Activated naive CD4-positive, alpha-beta T cell treated with anti-CD3 and anti-CD28 coated beads, Interleukin-2, amount 50 U/mL, for 72 hours (primary cell): Measurements from ENCODE around the gene AFAP1L1. TPM values are rescaled to one million over a fixed set of nuclear protein-coding genes. Genes with fewer than 3 reads are reported as not detected.

Experiments
- ATAC-seq, 2 donors: fragments of 150-1000 bp; cut with Tn5 transposase; 2 replicates each; pipeline ENCODE4 v1.10.0; 2021; ENCODE audit warnings: mild to moderate bottlenecking in 2 of 2, moderate library complexity in 2 of 2
- DNase-seq, 2 donors: peaks; one replicate each; pipeline ENCODE4 v3.0.0; 2021 to 2022; ENCODE audit warnings: low spot score in 2 of 2
- H3K27ac Mint-ChIP-seq, 2 donors: one replicate each; pipeline ENCODE4 v1.8.0; 2022; ENCODE audit warnings: mild to moderate bottlenecking in 2 of 2, mixed read lengths in 2 of 2
- H3K36me3 Mint-ChIP-seq, 2 donors: one replicate each; pipeline ENCODE4 v1.8.0; 2022; ENCODE audit warnings: mixed read lengths in 2 of 2
- H3K9me3 Mint-ChIP-seq, 2 donors: one replicate each; pipeline ENCODE4 v1.8.0; 2022; ENCODE audit warnings: mixed read lengths in 2 of 2
- total RNA-seq, 2 donors: library from RNA; stranded (reverse); gene quantifications; one replicate each; pipeline ENCODE4 v1.2.3, GENCODE V29; 2022

AFAP1L1 gene
- total RNA-seq, 2 donors from 2014 or later = 0.07 to 0.99 TPM

DNA sequence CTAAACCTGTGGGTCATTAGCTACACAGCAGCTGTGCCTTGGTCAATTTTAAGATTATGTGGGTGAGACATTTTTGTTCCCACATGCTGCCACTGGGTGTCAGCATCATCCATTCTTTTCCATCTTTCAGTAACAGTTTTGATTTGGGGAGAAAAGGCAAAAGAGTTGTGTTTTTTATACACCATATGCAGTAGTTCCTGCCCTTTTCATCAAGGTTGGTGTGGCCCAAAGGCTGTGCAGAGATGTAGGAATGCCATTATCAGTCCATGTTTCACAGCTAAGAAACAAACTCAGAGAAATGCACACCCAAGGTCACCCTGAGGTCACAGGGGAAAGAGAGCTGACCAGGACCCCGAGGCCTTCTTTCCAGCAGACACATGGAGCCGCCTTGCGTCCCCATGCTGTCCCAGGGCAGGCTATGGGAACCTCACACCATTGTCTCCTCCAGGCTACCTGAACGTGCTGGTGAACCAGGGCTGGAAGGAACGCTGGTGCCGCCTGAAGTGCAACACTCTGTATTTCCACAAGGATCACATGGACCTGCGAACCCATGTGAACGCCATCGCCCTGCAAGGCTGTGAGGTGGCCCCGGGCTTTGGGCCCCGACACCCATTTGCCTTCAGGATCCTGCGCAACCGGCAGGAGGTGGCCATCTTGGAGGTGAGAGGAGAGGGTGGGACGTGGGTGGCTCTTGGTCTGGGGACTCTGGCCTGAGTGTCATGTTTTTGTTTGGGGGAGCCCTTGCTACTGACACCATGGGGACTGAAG is 45.8 kb downstream of the AFAP1L1 start:
- no peak overlapping the region for H3K27ac Mint-ChIP-seq
- no peak for DNase-seq

DNA sequence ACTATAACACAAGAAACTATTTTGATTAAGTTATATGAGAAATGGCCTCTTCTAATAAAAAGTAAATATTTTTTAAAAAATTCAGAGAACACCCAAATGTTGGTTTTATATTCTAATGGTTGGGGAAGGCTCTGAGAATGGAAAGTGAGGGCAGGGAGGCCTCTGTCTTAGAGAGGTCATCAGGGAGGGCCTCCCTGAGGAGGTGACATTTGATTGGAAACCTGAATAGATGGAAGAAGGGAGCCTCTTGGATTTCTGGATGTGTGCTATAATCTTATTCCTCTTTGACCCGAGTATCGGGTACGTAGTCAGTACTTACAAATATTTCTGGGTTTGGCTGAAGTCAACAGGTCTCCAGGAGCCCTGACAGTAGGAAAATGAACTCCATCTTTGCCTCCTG is 47.5 kb downstream of the AFAP1L1 start:
- DNase-seq = no peak
- no peak for ATAC-seq
- Mint-ChIP-seq H3K9me3 (no peaks in the 10 kb centered on the region), H3K36me3 (no peaks in the 10 kb centered on the region), H3K27ac (peak overlapping the region in 1 of 2 donors; percentile 15)

More for the DNA sequence above, 45.8 kb downstream of the AFAP1L1 start:
- ATAC-seq = peak; percentile 48 to 61
- H3K9me3 Mint-ChIP-seq = no peaks in the 10 kb centered on the region
- no peaks in the 10 kb centered on the region for H3K36me3 Mint-ChIP-seq

GRCh38 chr5:149320791-149321330 is 49.2 kb downstream of the AFAP1L1 start:
- Mint-ChIP-seq H3K27ac (no peak overlapping the region), H3K36me3 (peaks cover 0 to 3% of the 10 kb centered on the region in 2 donors), H3K9me3 (no peaks in the 10 kb centered on the region)
- ATAC-seq (no peak), DNase-seq (no peak)

DNA sequence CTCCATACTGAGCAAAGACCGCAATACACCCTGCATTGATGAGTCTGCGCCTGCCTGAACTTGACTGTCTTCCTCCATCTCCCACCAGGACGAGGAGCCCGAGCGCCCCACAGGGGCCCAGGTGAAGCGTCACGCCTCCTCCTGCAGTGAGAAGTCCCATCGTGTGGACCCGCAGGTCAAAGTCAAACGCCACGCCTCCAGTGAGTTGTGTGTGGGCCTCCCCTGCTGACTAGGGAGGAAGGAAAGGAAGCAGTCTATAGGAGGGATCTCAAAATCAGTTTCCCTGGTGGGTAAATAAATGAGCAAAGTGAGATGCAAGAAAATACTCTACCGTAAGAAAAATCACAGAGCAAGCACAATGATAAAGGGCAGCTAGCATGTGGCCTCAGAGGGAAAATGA is 50.9 kb downstream of the AFAP1L1 start:
- peaks cover 0 to 5% of the 10 kb centered on the region in 2 donors for H3K36me3 Mint-ChIP-seq
- ATAC-seq (no peak), DNase-seq (no peak)
- H3K27ac Mint-ChIP-seq = peak overlapping the region in 1 of 2 donors; percentile 56
- peaks cover 0 to 2% of the 10 kb centered on the region in 2 donors for H3K9me3 Mint-ChIP-seq

- DNase-seq (no peak), ATAC-seq (no peak)
- peaks cover 0 to 2% of the 10 kb centered on the region in 2 donors for H3K9me3 Mint-ChIP-seq
- H3K27ac Mint-ChIP-seq = peak overlapping the region in 1 of 2 donors; percentile 61
- H3K36me3 Mint-ChIP-seq = peaks cover 0 to 5% of the 10 kb centered on the region in 2 donors
These were observed 51.6 kb downstream of the AFAP1L1 start for GRCh38 chr5:149323210-149323609.

GRCh38 chr5:149323621-149324205 is 52.1 kb downstream of the AFAP1L1 start:
- Mint-ChIP-seq H3K27ac (peak overlapping the region in 1 of 2 donors; percentile 61), H3K36me3 (peaks cover 0 to 5% of the 10 kb centered on the region in 2 donors), H3K9me3 (peaks cover 0 to 2% of the 10 kb centered on the region in 2 donors)
- ATAC-seq = no peak
- no peak for DNase-seq

GRCh38 chr5:149324641-149325040 is 53.0 kb downstream of the AFAP1L1 start:
- Mint-ChIP-seq H3K9me3 (peaks cover 0 to 2% of the 10 kb centered on the region in 2 donors), H3K27ac (peak overlapping the region in 1 of 2 donors; percentile 19), H3K36me3 (peaks cover 0 to 5% of the 10 kb centered on the region in 2 donors)
- no peak for DNase-seq
- no peak for ATAC-seq

DNA sequence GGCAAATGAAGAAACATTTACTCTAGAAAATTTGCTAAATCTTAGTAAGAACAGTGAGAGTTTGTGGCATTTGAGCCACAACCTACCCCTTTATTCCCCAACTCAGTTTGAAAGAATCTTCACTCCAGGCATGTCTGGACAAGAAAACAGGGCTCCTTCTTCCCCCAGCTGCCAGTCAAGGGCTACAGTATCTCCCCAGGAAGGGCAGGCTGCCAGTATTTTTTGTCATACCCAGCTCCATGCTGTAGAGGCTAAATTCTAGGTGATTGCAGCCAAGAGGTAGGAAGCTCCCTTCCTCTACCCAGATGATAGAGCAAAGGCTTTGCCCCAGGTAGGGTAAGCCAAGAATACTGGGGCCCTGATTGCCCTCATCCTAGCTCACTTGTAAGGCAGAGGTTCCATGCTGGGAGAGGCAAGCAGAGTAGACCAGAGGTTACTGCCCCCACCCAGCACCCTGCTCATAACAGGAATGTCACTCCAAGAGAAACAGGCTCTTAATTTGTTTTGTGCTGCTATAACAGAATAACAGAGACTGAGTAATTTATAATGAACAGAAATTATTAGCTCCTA is 53.6 kb downstream of the AFAP1L1 start:
- ATAC-seq (no peak), DNase-seq (no peak)
- Mint-ChIP-seq H3K36me3 (peaks cover 0 to 5% of the 10 kb centered on the region in 2 donors), H3K9me3 (peaks cover 0 to 2% of the 10 kb centered on the region in 2 donors), H3K27ac (peak overlapping the region; percentile 19 to 27)

DNA sequence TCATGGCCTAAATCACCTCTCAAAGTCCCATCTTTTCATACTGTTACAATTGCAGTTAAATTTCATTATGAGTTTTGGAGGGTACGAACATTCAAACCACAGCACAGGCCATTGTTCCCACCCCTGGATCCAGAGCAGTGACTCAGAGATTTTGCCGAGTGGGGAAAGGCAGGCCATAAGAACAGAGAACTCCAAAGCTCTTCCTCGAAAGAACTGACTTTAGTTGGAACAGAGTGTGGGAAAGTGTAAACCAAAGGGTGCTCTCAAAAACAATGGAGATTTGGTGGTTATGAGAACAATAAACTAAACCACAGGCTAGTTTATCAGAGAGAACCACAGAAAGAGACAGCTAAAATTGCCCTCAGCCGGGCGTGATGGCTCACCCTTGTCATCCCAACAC is 54.2 kb downstream of the AFAP1L1 start:
- DNase-seq (no peak), ATAC-seq (no peak)
- H3K36me3 Mint-ChIP-seq = peaks cover 0 to 5% of the 10 kb centered on the region in 2 donors
- H3K9me3 Mint-ChIP-seq = peaks cover 0 to 2% of the 10 kb centered on the region in 2 donors
- no peak overlapping the region for H3K27ac Mint-ChIP-seq

DNA sequence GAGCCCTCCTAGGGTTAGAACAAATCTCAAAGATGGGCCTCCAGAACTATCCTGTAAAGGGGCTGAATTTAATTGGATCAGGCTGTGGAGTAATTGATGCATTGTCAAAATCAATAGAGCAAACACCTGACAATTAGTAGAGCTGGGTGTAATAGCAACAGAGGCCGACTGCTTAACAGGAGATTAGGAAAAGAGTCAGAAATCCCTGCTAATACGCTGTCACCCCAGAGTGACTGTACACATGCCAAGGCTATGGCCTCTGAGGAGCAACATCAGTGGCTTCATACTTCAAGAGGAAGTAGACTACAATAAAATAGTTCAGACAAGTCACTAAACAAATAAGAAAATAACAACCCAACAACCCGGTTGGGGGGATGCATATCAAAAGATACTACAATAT is 55.0 kb downstream of the AFAP1L1 start:
- ATAC-seq (no peak), DNase-seq (no peak)
- Mint-ChIP-seq H3K9me3 (peaks cover 0 to 2% of the 10 kb centered on the region in 2 donors), H3K36me3 (peaks cover 0 to 5% of the 10 kb centered on the region in 2 donors), H3K27ac (no peak overlapping the region)

GRCh38 chr5:149328177-149328576 is 56.5 kb downstream of the AFAP1L1 start:
- ATAC-seq = no peak
- no peak for DNase-seq
- Mint-ChIP-seq H3K27ac (no peak overlapping the region), H3K36me3 (peaks cover 0 to 5% of the 10 kb centered on the region in 2 donors), H3K9me3 (peaks cover 0 to 2% of the 10 kb centered on the region in 2 donors)

DNA sequence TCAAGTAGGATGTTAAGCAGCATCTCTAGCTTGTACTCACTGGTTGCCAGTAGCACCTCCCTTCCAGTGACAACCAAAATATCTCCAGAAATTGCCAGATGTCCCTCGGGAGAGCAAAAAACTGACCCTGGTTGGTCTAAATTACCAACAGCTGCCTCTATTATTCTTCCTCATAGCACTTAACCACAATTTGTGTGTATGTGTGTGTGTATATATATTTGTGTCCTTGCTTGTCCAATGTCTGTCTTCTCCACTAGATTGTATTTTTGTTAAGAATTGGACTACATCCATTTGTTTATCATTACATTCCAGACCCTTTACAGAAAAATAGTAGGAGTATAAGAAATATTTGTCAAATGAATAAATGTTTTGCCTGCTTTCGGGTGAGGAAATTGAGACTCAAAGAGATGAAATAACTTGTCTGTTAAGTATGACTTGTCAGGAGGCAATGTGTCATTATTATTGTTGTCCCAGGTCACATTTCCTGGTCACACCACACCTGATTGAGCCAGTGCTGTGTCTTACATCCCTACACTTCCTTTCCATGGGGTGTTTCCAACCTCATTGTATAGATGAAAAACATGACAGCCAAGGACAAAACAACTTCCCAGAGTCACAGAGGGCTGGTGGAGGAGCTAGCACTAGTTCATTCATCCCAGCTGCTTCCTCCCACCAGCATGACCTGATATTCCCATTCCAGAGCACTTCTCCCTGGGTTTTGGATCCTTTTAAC is 62.2 kb downstream of the AFAP1L1 start:
- ATAC-seq (no peak), DNase-seq (no peak)
- Mint-ChIP-seq H3K27ac (no peak overlapping the region), H3K9me3 (no peaks in the 10 kb centered on the region), H3K36me3 (no peaks in the 10 kb centered on the region)

- H3K27ac Mint-ChIP-seq = no peak overlapping the region
- ATAC-seq (no peak), DNase-seq (no peak)
- no peaks in the 10 kb centered on the region for H3K36me3 Mint-ChIP-seq
- H3K9me3 Mint-ChIP-seq = no peaks in the 10 kb centered on the region
These were observed 66.1 kb downstream of the AFAP1L1 start for GRCh38 chr5:149337736-149338135.

DNA sequence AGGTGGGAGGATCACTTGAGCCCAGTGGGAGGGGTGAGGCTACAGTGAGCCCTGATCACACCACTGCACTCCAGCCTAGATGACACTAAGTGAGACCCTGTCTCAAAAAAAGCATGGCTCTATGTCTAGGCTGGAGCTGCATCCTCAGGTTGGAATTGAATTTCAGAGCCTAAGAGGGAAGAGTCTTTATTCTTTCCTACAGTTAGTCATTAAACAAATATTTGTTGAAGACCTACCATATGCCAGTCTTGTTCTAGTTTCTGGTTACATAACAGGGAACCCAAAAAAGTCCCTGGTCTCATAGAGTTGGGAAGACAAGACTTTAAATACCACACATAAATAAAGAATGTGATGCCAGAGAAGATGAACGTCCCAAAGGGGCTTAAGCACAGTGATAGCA is 66.7 kb downstream of the AFAP1L1 start:
- no peaks in the 10 kb centered on the region for H3K36me3 Mint-ChIP-seq
- H3K27ac Mint-ChIP-seq = no peak overlapping the region
- DNase-seq (no peak), ATAC-seq (no peak)
- H3K9me3 Mint-ChIP-seq = no peaks in the 10 kb centered on the region

GRCh38 chr5:149340920-149341319 is 69.3 kb downstream of the AFAP1L1 start:
- no peak for ATAC-seq
- Mint-ChIP-seq H3K36me3 (peaks cover 11 to 12% of the 10 kb centered on the region in 2 donors), H3K27ac (no peak overlapping the region), H3K9me3 (no peaks in the 10 kb centered on the region)
- DNase-seq = no peak

DNA sequence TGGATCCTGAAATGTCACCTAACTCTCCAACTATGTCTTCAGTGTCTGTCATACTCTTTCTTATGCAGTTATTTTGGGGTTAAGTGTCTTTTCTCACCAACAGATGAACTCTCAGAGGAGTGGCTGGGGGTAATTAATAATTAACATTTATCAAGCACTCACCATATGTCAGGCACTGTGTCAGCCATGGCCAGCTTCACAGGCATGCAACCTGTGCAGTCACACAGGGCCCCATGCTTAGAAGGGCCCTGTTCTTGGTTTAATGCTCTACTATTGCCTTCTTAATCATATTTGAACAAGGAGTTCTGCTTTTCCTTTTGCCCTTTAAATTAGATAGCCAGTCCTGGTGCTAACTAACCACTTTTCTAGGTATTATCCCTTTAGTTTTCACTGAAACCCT is 70.2 kb downstream of the AFAP1L1 start:
- no peaks in the 10 kb centered on the region for H3K9me3 Mint-ChIP-seq
- H3K27ac Mint-ChIP-seq = no peak overlapping the region
- ATAC-seq = no peak
- DNase-seq = no peak
- H3K36me3 Mint-ChIP-seq = peaks cover 17 to 19% of the 10 kb centered on the region in 2 donors
